Liver (tissue), 9 donors: ENCODE results near the gene POMT2. TPM values are rescaled to one million over a fixed set of nuclear protein-coding genes. Genes with fewer than 3 reads are reported as not detected.

Experiments
- DNase-seq: peaks from one replicate; pipeline ENCODE4 v3.0.0-alpha.2; 2017; ENCODE audit warnings: low spot score
- H3K27ac ChIP-seq, 2 donors: one replicate each; pipeline ENCODE4 v1.7.0; 2013; ENCODE audit warnings: inconsistent platforms in 2 of 2, low read length in 2 of 2, control low read depth in 1 of 2, low read depth in 1 of 2, mild to moderate bottlenecking in 1 of 2
- H3K27me3 ChIP-seq, 4 donors: one replicate each; pipeline versions ENCODE4 v1.6.1 to v1.7.0; 2013; ENCODE audit warnings: low read length in 3 of 4, inconsistent platforms in 1 of 4, mild to moderate bottlenecking in 1 of 4, moderate library complexity in 1 of 4; ENCODE audit not compliant: control insufficient read depth in 4 of 4, insufficient read depth in 4 of 4
- H3K36me3 ChIP-seq, 4 donors: one replicate each; pipeline versions ENCODE4 v1.6.1 to v1.7.0; 2013; ENCODE audit warnings: low read length in 3 of 4, mild to moderate bottlenecking in 3 of 4, low read depth in 1 of 4, moderate library complexity in 1 of 4; ENCODE audit not compliant: control insufficient read depth in 4 of 4, insufficient read depth in 3 of 4
- H3K4me1 ChIP-seq, 4 donors: one replicate each; pipeline versions ENCODE4 v1.6.1 to v1.7.0; 2013; ENCODE audit warnings: low read length in 3 of 4, mild to moderate bottlenecking in 3 of 4, moderate library complexity in 1 of 4; ENCODE audit not compliant: control insufficient read depth in 4 of 4, insufficient read depth in 4 of 4
- H3K4me3 ChIP-seq, 3 donors: one replicate each; pipeline versions ENCODE4 v1.6.1 to v1.7.0; 2013; ENCODE audit warnings: low read length in 3 of 3, control low read depth in 1 of 3, low read depth in 1 of 3, mild to moderate bottlenecking in 1 of 3
- H3K9ac ChIP-seq, 2 donors: one replicate each; pipeline ENCODE4 v1.7.0; 2013; ENCODE audit warnings: low read length in 2 of 2, mild to moderate bottlenecking in 2 of 2, moderate library complexity in 2 of 2, control low read depth in 1 of 2, low read depth in 1 of 2
- H3K9me3 ChIP-seq, 4 donors: one replicate each; pipeline versions ENCODE4 v1.6.1 to v1.7.0; 2013; ENCODE audit warnings: low read length in 3 of 4; ENCODE audit not compliant: control insufficient read depth in 4 of 4
- FOXA1 ChIP-seq: IDR thresholded peaks from 2 replicates; pipeline ENCODE4 v1.6.1; 2016; ENCODE audit warnings: antibody characterized with exemption
- GABPA ChIP-seq, 2 donors: IDR thresholded peaks in 1 of 2; conservative IDR thresholded peaks in 1 of 2; 2 replicates each; pipeline ENCODE4 v1.6.1; 2016; ENCODE audit warnings: antibody characterized with exemption in 2 of 2, mild to moderate bottlenecking in 1 of 2, moderate library complexity in 1 of 2
- HNF4A ChIP-seq, 2 donors: conservative IDR thresholded peaks; 2 replicates each; pipeline ENCODE4 v1.6.1; 2016; ENCODE audit warnings: antibody characterized with exemption in 2 of 2, mild to moderate bottlenecking in 2 of 2
- HNF4G ChIP-seq: IDR thresholded peaks from 2 replicates; pipeline ENCODE4 v1.6.1; 2016; ENCODE audit warnings: antibody characterized with exemption
- JUND ChIP-seq, 2 donors: IDR thresholded peaks; 2 replicates each; pipeline ENCODE4 v1.6.1; 2016; ENCODE audit warnings: antibody characterized with exemption in 2 of 2
- NR2F2 ChIP-seq: IDR thresholded peaks from 2 replicates; pipeline ENCODE4 v1.6.1; 2016; ENCODE audit warnings: antibody characterized with exemption
- RAD21 ChIP-seq, 2 donors: IDR thresholded peaks; 2 replicates each; pipeline ENCODE4 v1.6.1; 2016; ENCODE audit warnings: antibody characterized with exemption in 2 of 2, mild to moderate bottlenecking in 2 of 2
- REST ChIP-seq: IDR thresholded peaks from 2 replicates; pipeline ENCODE4 v1.6.1; 2016; ENCODE audit warnings: antibody characterized with exemption, mild to moderate bottlenecking
- RXRA ChIP-seq, 2 donors: IDR thresholded peaks; 2 replicates each; pipeline ENCODE4 v1.6.1; 2017 to 2018; ENCODE audit warnings: antibody characterized with exemption in 2 of 2, mild to moderate bottlenecking in 1 of 2
- SP1 ChIP-seq: IDR thresholded peaks from 2 replicates; pipeline ENCODE4 v1.6.1; 2018; ENCODE audit warnings: antibody characterized with exemption, mild to moderate bottlenecking
- TAF1 ChIP-seq: conservative IDR thresholded peaks from 2 replicates; pipeline ENCODE4 v1.6.1; 2016; ENCODE audit warnings: antibody characterized with exemption, mild to moderate bottlenecking
- YY1 ChIP-seq: IDR thresholded peaks from 2 replicates; pipeline ENCODE4 v1.6.1; 2016; ENCODE audit warnings: antibody characterized with exemption, mild to moderate bottlenecking
- WGBS: extraction: QIAGEN DNeasy Blood & Tissue Kit; methylation state at CpG from one replicate; pipeline ENCODE4 v1.1.7; 2013; 5-methylcytosine and 5-hydroxymethylcytosine counted together
- polyA plus RNA-seq, 2 donors: library from polyadenylated mRNA; stranded (reverse) in 1 of 2; unstranded in 1 of 2; fragments of 200-250 nt in 1 of 2; fragments of >200 nt in 1 of 2; fragmentation: Nextera tagmentation in 1 of 2; extraction: Ambion mirVana in 1 of 2; gene quantifications; one replicate each; pipeline versions ENCODE4 v1.2.1 to v1.2.3, GENCODE V29; 2013 to 2015
- total RNA-seq, 2 donors: library from RNA; depleted of rRNA; stranded (reverse); fragments of >200 nt; gene quantifications; one replicate each; pipeline ENCODE4 v1.2.3, GENCODE V29; 2014
- TF ChIP-seq, protein P1 (sequence below): fragments of 150-350 bp; IDR thresholded peaks from 2 replicates; pipeline ENCODE4 v1.5.1; 2017; ENCODE audit warnings: improper control_type of control experiment, low read depth, low read length; ENCODE audit not compliant: missing input control
- TF ChIP-seq, protein P2 (sequence below): IDR thresholded peaks from 2 replicates; pipeline ENCODE4 v1.6.1; 2016; ENCODE audit warnings: antibody characterized with exemption
- donor health status: healthy.
- donor health status: healthy.
- donor health status: healthy.
- donor health status: healthy.
- donor health status: healthy.

POMT2 gene
- total RNA-seq: 10 to 100 TPM in 1 of 2 donors, 1 to 10 TPM in 1; 5.3 to 13.1 TPM
- polyA plus RNA-seq: 1 to 10 TPM; 4.8 to 5.2 TPM

DNA sequence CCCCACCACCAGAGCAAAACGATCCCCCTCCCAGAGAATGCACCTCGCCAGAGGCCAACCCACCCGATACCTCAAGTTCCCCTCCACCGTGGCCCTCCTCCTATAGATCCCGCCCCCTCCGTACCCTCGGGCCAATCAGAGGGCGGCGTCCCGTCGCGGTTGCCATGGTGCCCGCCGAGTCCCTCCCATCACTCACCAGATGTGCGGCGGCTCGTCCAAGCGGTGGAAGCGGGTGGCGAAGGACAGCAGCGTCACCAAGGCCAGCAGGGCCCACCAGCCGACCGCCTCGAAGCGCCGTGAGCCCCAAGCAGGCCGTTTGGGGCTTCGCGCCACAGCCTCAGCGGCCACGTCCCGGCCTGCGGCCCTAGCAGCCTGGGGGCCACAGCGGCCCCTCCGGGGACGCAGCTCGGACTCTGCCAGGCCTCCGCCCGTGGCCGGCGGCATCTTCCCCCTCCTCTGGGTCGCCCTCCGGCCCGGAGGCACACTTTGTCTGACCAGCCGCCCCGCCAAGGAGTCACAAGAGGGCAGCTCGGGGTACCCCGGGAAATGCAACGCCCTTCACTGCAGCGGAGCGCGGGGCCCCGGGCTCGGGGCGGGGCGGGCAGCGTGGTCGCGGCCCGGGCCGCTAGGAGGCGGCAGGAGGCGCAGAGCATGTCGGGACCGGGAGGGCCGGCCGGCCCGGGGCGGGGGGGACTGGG lies at the start of gene POMT2:
Gene POMT2 (minus strand): TSS at position 646 of the 698 bp plus-strand sequence. CDS start 202 bp downstream, at position 444.
- peak; percentile 94 for DNase-seq
- Histone ChIP-seq H3K27ac (peak within 1 kb of the TSS; percentile 93 to 99), H3K36me3 (no peaks in the 10 kb centered on the region), H3K9me3 (no peaks in the 10 kb centered on the region), H3K27me3 (no peaks in the 10 kb centered on the region), H3K4me3 (peak within 1 kb of the TSS; percentile 80 to 88 (median 87)), H3K9ac (peak within 1 kb of the TSS; percentile 64 to 75), H3K4me1 (peaks cover 7 to 69% (median 58%) of the 10 kb centered on the region in 4 donors)
- TF ChIP-seq, protein P1, sequence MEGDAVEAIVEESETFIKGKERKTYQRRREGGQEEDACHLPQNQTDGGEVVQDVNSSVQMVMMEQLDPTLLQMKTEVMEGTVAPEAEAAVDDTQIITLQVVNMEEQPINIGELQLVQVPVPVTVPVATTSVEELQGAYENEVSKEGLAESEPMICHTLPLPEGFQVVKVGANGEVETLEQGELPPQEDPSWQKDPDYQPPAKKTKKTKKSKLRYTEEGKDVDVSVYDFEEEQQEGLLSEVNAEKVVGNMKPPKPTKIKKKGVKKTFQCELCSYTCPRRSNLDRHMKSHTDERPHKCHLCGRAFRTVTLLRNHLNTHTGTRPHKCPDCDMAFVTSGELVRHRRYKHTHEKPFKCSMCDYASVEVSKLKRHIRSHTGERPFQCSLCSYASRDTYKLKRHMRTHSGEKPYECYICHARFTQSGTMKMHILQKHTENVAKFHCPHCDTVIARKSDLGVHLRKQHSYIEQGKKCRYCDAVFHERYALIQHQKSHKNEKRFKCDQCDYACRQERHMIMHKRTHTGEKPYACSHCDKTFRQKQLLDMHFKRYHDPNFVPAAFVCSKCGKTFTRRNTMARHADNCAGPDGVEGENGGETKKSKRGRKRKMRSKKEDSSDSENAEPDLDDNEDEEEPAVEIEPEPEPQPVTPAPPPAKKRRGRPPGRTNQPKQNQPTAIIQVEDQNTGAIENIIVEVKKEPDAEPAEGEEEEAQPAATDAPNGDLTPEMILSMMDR: peak; percentile 49
- no peak for TF ChIP-seq TAF1
- 1% methylated on average over 69 of the region's 69 CpGs for WGBS

GRCh38 chr14:77369285-77369684 lies 48.6 kb upstream of the POMT2 start:
- Histone ChIP-seq H3K4me3 (no peak overlapping the region), H3K27ac (no peak overlapping the region), H3K9ac (no peak overlapping the region), H3K4me1 (peaks cover 0 to 11% (median 3%) of the 10 kb centered on the region in 4 donors), H3K9me3 (no peaks in the 10 kb centered on the region), H3K27me3 (no peaks in the 10 kb centered on the region), H3K36me3 (no peaks in the 10 kb centered on the region)
- TF ChIP-seq SP1: peak; percentile 13
- TF ChIP-seq NR2F2: peak; percentile 58
- TF ChIP-seq RXRA (IDR thresholded peaks at IDR 0.05): peak; percentile 31 to 41
- no peak for TF ChIP-seq HNF4A (conservative IDR thresholded peaks at IDR 0.05)
- no peak for TF ChIP-seq YY1
- WGBS: 7% methylated on average over 1 of the region's 1 CpG
- no peak for DNase-seq

GRCh38 chr14:77364146-77364545 lies 43.5 kb upstream of the POMT2 start:
- Histone ChIP-seq H3K27me3 (no peaks in the 10 kb centered on the region), H3K36me3 (no peaks in the 10 kb centered on the region), H3K9ac (no peak overlapping the region), H3K4me3 (no peak overlapping the region), H3K4me1 (peaks cover 0 to 4% (median 2%) of the 10 kb centered on the region in 4 donors), H3K27ac (no peak overlapping the region), H3K9me3 (no peaks in the 10 kb centered on the region)
- DNase-seq: no peak
- peak in 1 of 2 donors; percentile 12 for TF ChIP-seq HNF4A (conservative IDR thresholded peaks at IDR 0.05)
- TF ChIP-seq NR2F2: no peak
- 83% methylated on average over 3 of the region's 3 CpGs for WGBS

DNA sequence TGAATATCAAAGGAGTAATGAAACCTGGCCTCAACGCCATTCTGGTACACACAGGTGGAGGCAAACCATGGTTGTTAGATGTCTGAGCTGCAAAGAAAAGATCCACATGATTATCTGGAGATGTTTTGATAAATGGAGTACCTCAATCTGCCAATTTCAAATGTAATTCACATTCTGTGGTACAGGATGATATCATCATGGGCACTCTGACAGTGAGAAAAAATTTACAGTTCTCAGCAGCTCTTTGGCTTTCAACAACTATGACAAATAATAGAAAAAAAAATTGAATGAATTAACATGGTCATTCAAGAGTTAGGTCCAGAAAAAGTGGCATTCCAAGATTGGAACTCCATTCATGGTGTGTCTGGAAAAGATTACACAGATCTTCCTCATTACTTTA lies 38.9 kb upstream of the POMT2 start:
- TF ChIP-seq FOXA1: no peak
- no peak for TF ChIP-seq RAD21 (IDR thresholded peaks at IDR 0.05)
- no peak for TF ChIP-seq YY1
- no peak for TF ChIP-seq HNF4G
- TF ChIP-seq GABPA (IDR thresholded peaks at IDR 0.05 in 1 of 2, conservative IDR thresholded peaks at IDR 0.05 in 1 of 2): no peak
- TF ChIP-seq JUND (IDR thresholded peaks at IDR 0.05): no peak
- no peak for TF ChIP-seq NR2F2
- TF ChIP-seq REST: no peak
- no peak for TF ChIP-seq RXRA (IDR thresholded peaks at IDR 0.05)
- TF ChIP-seq, protein P2, sequence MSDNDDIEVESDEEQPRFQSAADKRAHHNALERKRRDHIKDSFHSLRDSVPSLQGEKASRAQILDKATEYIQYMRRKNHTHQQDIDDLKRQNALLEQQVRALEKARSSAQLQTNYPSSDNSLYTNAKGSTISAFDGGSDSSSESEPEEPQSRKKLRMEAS: no peak
- Histone ChIP-seq H3K4me1 (no peaks in the 10 kb centered on the region), H3K27me3 (no peaks in the 10 kb centered on the region), H3K4me3 (no peak overlapping the region), H3K27ac (no peak overlapping the region), H3K36me3 (no peaks in the 10 kb centered on the region), H3K9me3 (no peaks in the 10 kb centered on the region), H3K9ac (no peak overlapping the region)
- no peak for DNase-seq
- 97% methylated on average over 1 of the region's 1 CpG for WGBS
